T-helper 17 cell (primary cell): ENCODE data around the gene PLEKHD1. TPM values are rescaled to one million over a fixed set of nuclear protein-coding genes. Genes with fewer than 3 reads are reported as not detected.

ENCODE experiments used
- ATAC-seq: fragments of 150-1000 bp; cut with Tn5 transposase; 2 replicates; pipeline ENCODE4 v1.10.0; 2021; ENCODE audit warnings: mild to moderate bottlenecking, moderate library complexity
- DNase-seq, 3 donors: peaks; one replicate each; pipeline versions ENCODE4 v3.0.0 to v3.0.0-alpha.2; 2020 to 2021
- H3K9me3 ChIP-seq: one replicate; pipeline ENCODE4 v1.7.0; 2013; ENCODE audit warnings: low read length, mild to moderate bottlenecking; ENCODE audit not compliant: control insufficient read depth, poor library complexity, severe bottlenecking
- H3K27ac Mint-ChIP-seq: one replicate; pipeline ENCODE4 v1.8.0; 2022; ENCODE audit warnings: mild to moderate bottlenecking, moderate library complexity, mixed read lengths
- H3K27me3 Mint-ChIP-seq: one replicate; pipeline ENCODE4 v1.8.0; 2022; ENCODE audit warnings: mixed read lengths
- H3K36me3 Mint-ChIP-seq: one replicate; pipeline ENCODE4 v1.8.0; 2022; ENCODE audit warnings: low read depth, mixed read lengths
- H3K4me1 Mint-ChIP-seq: one replicate; pipeline ENCODE4 v1.8.0; 2022; ENCODE audit warnings: mild to moderate bottlenecking, mixed read lengths
- H3K4me3 Mint-ChIP-seq: one replicate; pipeline ENCODE4 v1.8.0; 2022; ENCODE audit warnings: mild to moderate bottlenecking, moderate library complexity, mixed read lengths
- total RNA-seq, 4 donors: library from RNA in 2 of 4; stranded (reverse) in 2 of 4; gene quantifications; one replicate each; pipeline ENCODE4 v1.2.3 and lab custom pipeline; 2022 to 2026

PLEKHD1 gene
- total RNA-seq, 2 donors from 2014 or later: 0.70 to 0.99 TPM

- Mint-ChIP-seq H3K4me1 (peaks cover 3% of the 10 kb centered on the region), H3K36me3 (no peaks in the 10 kb centered on the region), H3K27ac (no peak overlapping the region), H3K27me3 (peaks cover 9% of the 10 kb centered on the region), H3K4me3 (no peak overlapping the region)
- DNase-seq (no peak), ATAC-seq (no peak)
- no peaks in the 10 kb centered on the region for H3K9me3 ChIP-seq
These were observed 21.1 kb downstream of the PLEKHD1 start for GRCh38 chr14:69505338-69506240.

GRCh38 chr14:69506241-69506595 is 21.7 kb downstream of the PLEKHD1 start:
- no peaks in the 10 kb centered on the region for H3K9me3 ChIP-seq
- Mint-ChIP-seq H3K27me3 (peaks cover 5% of the 10 kb centered on the region), H3K36me3 (no peaks in the 10 kb centered on the region), H3K27ac (no peak overlapping the region), H3K4me3 (no peak overlapping the region), H3K4me1 (peaks cover 3% of the 10 kb centered on the region)
- ATAC-seq: no peak
- no peak for DNase-seq

- Mint-ChIP-seq H3K4me1 (no peaks in the 10 kb centered on the region), H3K27ac (no peak overlapping the region), H3K36me3 (no peaks in the 10 kb centered on the region), H3K4me3 (no peak overlapping the region), H3K27me3 (peaks cover 33% of the 10 kb centered on the region)
- ATAC-seq: no peak
- no peak for DNase-seq
- H3K9me3 ChIP-seq: no peaks in the 10 kb centered on the region
These were observed 34.0 kb downstream of the PLEKHD1 start for GRCh38 chr14:69518289-69519101.

- ATAC-seq: no peak
- Mint-ChIP-seq H3K4me3 (no peak overlapping the region), H3K4me1 (no peaks in the 10 kb centered on the region), H3K27me3 (peaks cover 33% of the 10 kb centered on the region), H3K27ac (no peak overlapping the region), H3K36me3 (no peaks in the 10 kb centered on the region)
- no peak for DNase-seq
- no peaks in the 10 kb centered on the region for H3K9me3 ChIP-seq
These were observed 34.9 kb downstream of the PLEKHD1 start for GRCh38 chr14:69519204-69520100.

- no peak overlapping the region for H3K27ac Mint-ChIP-seq
- ATAC-seq: no peak
- H3K27me3 Mint-ChIP-seq: peaks cover 48% of the 10 kb centered on the region
These were observed 37.5 kb downstream of the PLEKHD1 start for GRCh38 chr14:69522026-69522425.

GRCh38 chr14:69525896-69526295 is 41.4 kb downstream of the PLEKHD1 start:
- no peak overlapping the region for H3K4me3 Mint-ChIP-seq
- no peaks in the 10 kb centered on the region for H3K4me1 Mint-ChIP-seq
- H3K27me3 Mint-ChIP-seq: peaks cover 32% of the 10 kb centered on the region
- no peaks in the 10 kb centered on the region for H3K9me3 ChIP-seq
- no peaks in the 10 kb centered on the region for H3K36me3 Mint-ChIP-seq
- ATAC-seq (no peak), DNase-seq (no peak)
- no peak overlapping the region for H3K27ac Mint-ChIP-seq

More at GRCh38 chr14:69522026-69522425, 37.5 kb downstream of the PLEKHD1 start:
- no peaks in the 10 kb centered on the region for H3K9me3 ChIP-seq
- Mint-ChIP-seq H3K36me3 (no peaks in the 10 kb centered on the region), H3K4me1 (no peaks in the 10 kb centered on the region), H3K4me3 (no peak overlapping the region)
- DNase-seq: no peak

- no peak for ATAC-seq
- Mint-ChIP-seq H3K27me3 (peaks cover 36% of the 10 kb centered on the region), H3K4me3 (no peak overlapping the region), H3K4me1 (no peaks in the 10 kb centered on the region), H3K36me3 (no peaks in the 10 kb centered on the region), H3K27ac (no peak overlapping the region)
- H3K9me3 ChIP-seq: no peaks in the 10 kb centered on the region
- DNase-seq: no peak
These were observed 43.1 kb downstream of the PLEKHD1 start for GRCh38 chr14:69527635-69528034.

GRCh38 chr14:69528143-69528542 is 43.6 kb downstream of the PLEKHD1 start:
- no peak overlapping the region for H3K27ac Mint-ChIP-seq
- peaks cover 39% of the 10 kb centered on the region for H3K27me3 Mint-ChIP-seq
- no peaks in the 10 kb centered on the region for H3K36me3 Mint-ChIP-seq
- H3K4me3 Mint-ChIP-seq: no peak overlapping the region
- H3K9me3 ChIP-seq: no peaks in the 10 kb centered on the region
- no peak for ATAC-seq
- H3K4me1 Mint-ChIP-seq: no peaks in the 10 kb centered on the region
- no peak for DNase-seq

- no peak overlapping the region for H3K27ac Mint-ChIP-seq
- no peak for ATAC-seq
- H3K9me3 ChIP-seq: no peaks in the 10 kb centered on the region
- DNase-seq: no peak
- peaks cover 42% of the 10 kb centered on the region for H3K27me3 Mint-ChIP-seq
- no peaks in the 10 kb centered on the region for H3K36me3 Mint-ChIP-seq
- H3K4me1 Mint-ChIP-seq: no peaks in the 10 kb centered on the region
- no peak overlapping the region for H3K4me3 Mint-ChIP-seq
These were observed 44.4 kb downstream of the PLEKHD1 start for GRCh38 chr14:69528930-69529329.

- H3K4me3 Mint-ChIP-seq: no peak overlapping the region
- no peaks in the 10 kb centered on the region for H3K9me3 ChIP-seq
- no peaks in the 10 kb centered on the region for H3K4me1 Mint-ChIP-seq
- ATAC-seq (no peak), DNase-seq (no peak)
- no peak overlapping the region for H3K27ac Mint-ChIP-seq
- peaks cover 42% of the 10 kb centered on the region for H3K27me3 Mint-ChIP-seq
- H3K36me3 Mint-ChIP-seq: no peaks in the 10 kb centered on the region
These were observed 45.0 kb downstream of the PLEKHD1 start for GRCh38 chr14:69529563-69529962.

- DNase-seq: no peak
- no peak overlapping the region for H3K27ac Mint-ChIP-seq
- no peaks in the 10 kb centered on the region for H3K4me1 Mint-ChIP-seq
- H3K36me3 Mint-ChIP-seq: no peaks in the 10 kb centered on the region
- H3K9me3 ChIP-seq: no peaks in the 10 kb centered on the region
- no peak overlapping the region for H3K4me3 Mint-ChIP-seq
- H3K27me3 Mint-ChIP-seq: peaks cover 41% of the 10 kb centered on the region
- ATAC-seq: no peak
These were observed 45.6 kb downstream of the PLEKHD1 start for GRCh38 chr14:69530095-69530494.

GRCh38 chr14:69531135-69531534 is 46.6 kb downstream of the PLEKHD1 start:
- Mint-ChIP-seq H3K36me3 (no peaks in the 10 kb centered on the region), H3K27ac (no peak overlapping the region), H3K4me1 (peaks cover 2% of the 10 kb centered on the region), H3K4me3 (no peak overlapping the region), H3K27me3 (peaks cover 44% of the 10 kb centered on the region)
- no peak for ATAC-seq
- no peak for DNase-seq
- H3K9me3 ChIP-seq: no peaks in the 10 kb centered on the region
